ENCODE measurements around the gene STARD10.

DNA sequence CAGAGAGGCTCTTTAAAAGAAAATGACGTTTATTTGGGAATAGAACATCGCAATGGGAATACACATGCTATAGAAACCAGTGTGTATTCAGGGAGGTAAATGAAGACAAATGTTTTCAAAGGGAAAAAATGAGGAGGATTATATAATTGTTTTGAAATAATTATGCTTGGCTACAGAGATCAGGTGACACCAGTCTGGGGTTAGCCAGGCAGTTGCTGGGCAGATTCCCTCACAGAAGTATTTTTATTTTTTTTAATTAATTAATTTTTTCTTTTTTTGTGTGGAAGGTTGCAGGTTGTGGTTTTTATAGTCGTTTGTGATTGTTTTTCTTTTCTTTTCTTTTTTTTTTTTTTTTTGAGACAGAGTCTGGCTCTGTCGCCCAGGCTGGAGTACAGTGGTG lies 5.6 kb upstream of the STARD10 start:
- no peak for TF ChIP-seq POLR2A (IDR thresholded peaks at IDR 0.05; ENCODE audit: control extremely low read depth in 1 of 2, low read depth in 2 of 2, low read length in 2 of 2)
- TF ChIP-seq, protein P1, sequence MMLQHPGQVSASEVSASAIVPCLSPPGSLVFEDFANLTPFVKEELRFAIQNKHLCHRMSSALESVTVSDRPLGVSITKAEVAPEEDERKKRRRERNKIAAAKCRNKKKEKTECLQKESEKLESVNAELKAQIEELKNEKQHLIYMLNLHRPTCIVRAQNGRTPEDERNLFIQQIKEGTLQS (IDR thresholded peaks at IDR 0.05; ENCODE audit: insufficient read depth, low read depth, low read length), result no peak
- TF ChIP-seq CTCF (IDR thresholded peaks at IDR 0.05; ENCODE audit: control extremely low read depth in 1 of 3, insufficient read depth in 1 of 3, low read depth in 1 of 3, low read length in 3 of 3), result no peak
- TF ChIP-seq JUND (IDR thresholded peaks at IDR 0.05; ENCODE audit: low read length), result no peak
- no peak for TF ChIP-seq SP1 (IDR thresholded peaks at IDR 0.05; ENCODE audit: low read depth, low read length)
- no peak for TF ChIP-seq EZH2 (IDR thresholded peaks at IDR 0.05; ENCODE audit: low read depth, low read length, severe bottlenecking)
- TF ChIP-seq CHD1 (IDR thresholded peaks at IDR 0.05; ENCODE audit: low read depth, low read length), result no peak
- TF ChIP-seq SUZ12 (IDR thresholded peaks at IDR 0.05; ENCODE audit: low read length), result no peak
- peak; percentile 37; the same call in 1 of the 2 replicates for TF ChIP-seq RFX5 (IDR thresholded peaks at IDR 0.05; ENCODE audit: borderline replicate concordance, low read depth, low read length)
- TF ChIP-seq POLR2AphosphoS5 (IDR thresholded peaks at IDR 0.05; ENCODE audit: low read depth, low read length), result no peak
- TF ChIP-seq CREB1 (IDR thresholded peaks at IDR 0.05), result no peak
- TF ChIP-seq BRCA1 (IDR thresholded peaks at IDR 0.05; ENCODE audit: low read depth, low read length), result no peak
- no peak for TF ChIP-seq BCL11A (IDR thresholded peaks at IDR 0.05; ENCODE audit: low read depth in 2 of 2, low read length in 2 of 2)
- TF ChIP-seq CEBPB (IDR thresholded peaks at IDR 0.05; ENCODE audit: low read depth, low read length), result no peak

All from H1 (cell line).